ENCODE data around the gene RXRA.
"Not testable (repeated sequence)": the region's sequence is repeated elsewhere in the genome, so short reads cannot be mapped to it uniquely, and the experiment has no call there.

RXRA gene

DNA sequence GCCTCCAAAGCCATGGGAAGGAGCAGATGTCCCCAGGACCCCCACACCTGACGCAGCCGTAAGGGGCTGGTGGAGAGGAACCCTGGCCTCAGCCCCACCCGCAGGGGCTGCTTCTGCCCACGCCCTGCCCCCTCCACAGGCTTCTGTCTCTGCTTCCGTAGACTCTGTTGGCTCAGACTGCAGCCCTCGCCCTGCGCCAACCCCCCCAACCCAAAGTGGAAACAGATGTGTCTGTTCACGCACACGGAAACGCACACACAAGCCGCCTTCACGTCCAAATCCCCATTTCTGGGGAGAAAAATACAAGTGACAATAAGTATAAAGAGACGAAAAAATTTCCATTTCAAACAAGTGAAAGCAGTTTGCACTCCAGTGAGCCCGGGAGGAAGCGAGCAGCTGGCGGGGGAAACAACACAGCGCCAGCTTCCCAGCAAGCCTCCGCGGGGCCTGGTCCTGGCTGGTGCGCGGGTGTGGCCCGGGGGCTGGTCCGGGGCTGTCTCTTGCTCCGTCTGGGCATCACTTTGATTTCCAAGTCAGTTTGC is 32.6 kb upstream of the RXRA start:
- DNase-seq (ENCODE audit: low read depth) = no peak

DNA sequence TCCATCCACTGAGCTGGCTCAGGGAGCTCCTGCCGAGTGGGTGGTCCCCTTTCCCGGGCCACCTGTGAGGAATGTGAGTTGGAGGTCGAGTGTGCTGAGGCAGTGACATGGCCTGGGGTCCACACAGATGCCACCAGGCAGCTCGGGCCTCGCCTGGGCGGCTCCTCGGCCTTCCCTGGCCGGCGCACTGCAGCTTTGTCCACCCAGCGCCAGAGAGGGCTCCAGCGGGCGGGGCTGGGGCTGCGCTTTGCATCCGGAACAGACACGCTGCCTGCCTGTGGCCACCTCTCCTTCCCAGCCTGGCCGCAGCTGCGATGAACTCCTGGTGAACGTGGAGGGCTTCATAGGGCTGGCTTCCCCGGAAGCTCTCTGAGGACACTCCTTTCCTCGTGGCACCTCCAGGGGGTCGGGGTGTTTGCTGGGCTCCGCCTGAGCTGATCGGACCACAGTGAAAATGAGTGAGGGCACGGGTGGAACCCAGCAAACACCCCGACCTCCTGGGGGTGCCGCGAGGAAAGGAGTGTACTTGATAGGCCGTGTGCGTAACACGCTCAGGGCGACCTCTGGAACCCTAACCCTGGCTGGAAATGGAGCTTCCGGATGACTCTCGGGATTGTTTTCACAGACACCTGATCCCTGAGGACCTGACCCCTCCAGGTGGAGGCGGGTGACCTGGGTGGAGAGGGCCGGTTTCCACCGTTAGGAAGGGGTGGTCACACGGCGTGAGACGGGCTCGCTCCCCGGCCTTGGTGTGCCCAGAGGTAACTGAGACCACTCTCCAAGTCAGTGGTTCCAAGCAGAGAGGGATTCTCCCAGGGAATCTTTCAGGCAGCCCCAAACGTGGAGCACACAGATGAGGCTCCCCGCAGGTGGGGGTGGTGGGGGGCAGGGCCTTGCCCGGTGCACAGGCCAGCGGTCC is 31.8 kb upstream of the RXRA start:
- DNase-seq (ENCODE audit: low read depth) = no peak

DNA sequence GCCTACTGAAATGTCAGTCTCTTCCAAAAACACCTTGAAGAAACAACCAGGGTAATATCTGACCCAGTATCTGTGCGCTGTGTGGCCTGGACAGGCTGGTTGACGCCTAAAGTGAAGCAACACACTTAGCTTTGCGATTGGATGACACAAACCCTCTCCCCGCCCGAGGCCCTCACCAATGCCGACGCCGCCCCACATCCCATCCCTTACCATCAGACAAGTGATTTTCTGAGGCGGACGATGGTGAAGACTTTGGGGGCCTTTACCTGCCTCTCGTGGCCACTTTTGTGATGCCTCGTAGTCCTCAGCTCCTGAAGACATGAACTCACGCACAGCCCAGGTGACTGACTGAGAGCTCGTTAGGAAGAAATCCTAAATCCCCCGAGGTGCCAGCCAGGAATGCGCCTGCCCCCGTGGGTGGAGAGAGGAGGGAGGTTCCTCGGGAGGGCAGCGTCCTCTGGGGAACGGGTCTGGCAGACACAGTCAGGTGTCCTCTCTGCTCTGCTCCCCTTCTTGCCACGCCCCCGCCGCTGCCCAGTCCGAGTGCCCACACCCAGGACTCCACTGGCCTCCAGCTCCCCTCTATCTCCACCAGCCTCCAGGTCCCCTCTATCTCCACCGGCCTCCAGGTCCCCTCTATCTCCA is 31.0 kb upstream of the RXRA start:
- DNase-seq (ENCODE audit: low read depth) = no peak

DNA sequence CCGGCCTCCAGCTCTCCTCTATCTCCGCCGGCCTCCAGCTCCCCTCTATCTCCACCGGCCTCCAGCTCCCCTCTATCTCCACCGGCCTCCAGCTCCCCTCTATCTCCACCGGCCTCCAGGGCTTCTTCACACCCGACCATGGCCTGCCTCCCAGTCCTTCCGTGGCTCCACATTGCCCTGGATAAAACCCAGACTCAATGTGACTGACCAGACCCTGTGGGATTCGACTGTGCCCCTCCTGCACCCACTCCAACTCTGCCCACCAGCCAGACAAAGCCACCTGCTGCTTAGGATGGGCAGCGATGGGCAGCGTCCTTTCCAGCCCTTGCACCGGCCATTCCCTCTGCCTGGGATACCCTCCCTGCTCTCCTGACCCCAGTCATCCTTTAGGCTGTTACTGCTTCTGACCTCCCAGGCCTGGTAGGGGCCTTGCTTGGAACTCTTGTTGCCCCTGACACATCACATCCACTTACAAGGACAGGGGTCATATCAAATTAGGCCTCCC is 30.5 kb upstream of the RXRA start:
- DNase-seq (ENCODE audit: low read depth) = no peak

DNA sequence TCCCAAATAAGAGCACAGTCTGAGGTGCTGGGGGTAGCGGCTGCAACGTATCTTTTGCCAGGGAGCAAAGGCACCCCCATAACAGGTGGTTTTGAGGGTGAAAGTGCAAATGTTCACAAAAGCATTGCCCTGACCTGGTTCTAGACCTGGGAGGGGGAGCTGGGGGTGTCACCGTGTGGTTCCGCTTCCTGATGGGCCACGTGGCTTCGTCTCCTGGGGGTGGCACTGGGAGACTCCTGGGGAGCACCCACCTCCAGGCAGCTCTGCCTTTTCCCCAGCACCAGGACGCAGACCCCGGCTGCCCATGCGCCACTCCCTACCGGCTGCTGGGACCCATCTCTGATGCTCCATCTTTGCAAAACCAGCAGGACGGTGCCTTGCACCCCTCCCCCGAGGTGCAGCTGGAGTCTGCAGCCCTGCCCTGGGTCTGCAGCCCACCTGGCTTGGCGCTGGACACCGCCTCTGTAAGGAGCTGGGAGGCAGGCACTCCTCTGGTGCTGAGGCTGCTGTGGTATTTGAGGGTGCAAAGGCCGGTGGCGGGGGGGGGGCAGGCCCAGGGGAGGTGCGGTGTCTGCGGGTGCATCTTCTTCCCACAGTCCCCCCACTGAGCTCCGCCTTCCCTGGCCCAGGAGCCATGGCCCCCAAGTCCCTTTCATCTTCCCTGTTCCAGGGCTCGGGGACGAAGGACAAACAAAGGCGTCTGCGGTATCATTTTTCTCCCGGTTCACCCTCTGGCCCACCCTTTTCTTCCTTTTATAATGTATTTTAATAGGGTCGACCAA is 29.8 kb upstream of the RXRA start:
- DNase-seq (ENCODE audit: low read depth) = no peak

DNA sequence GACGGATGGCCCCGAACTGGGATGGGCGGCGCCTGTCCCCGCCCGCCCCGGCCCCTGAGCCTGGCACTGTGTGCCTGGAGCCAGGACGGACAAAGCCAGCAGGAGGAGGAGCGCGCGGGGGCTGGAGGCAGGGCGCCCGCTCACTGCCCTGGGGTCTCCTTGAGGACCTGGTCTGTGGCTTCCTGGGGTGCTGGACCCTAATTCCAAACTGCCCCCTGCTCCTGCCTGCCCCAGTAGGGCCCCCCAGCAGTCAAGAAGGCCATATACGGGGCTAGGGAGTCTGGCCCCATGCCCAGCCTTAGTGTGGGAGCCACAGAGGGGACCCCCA is 29.2 kb upstream of the RXRA start:
- DNase-seq (ENCODE audit: low read depth) = no peak

DNA sequence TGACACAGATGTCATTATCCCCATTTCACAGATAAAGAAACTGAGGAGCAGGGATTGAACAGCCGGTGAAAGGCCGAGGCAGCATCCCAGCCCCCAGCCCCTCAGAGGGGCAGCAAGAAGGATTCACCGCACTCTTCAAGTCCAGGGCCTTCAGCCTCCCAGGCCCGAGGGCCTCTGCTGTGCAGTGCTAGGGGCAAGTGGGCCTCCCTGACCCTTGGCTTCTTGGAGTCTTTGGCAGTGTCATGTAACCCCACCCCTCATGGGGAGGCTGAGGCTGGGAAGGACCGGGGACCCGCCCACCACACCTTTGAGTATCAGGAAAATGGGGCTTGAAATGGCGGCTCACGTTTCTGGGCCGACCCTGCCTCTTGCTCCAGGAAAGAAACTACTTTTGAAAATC is 28.7 kb upstream of the RXRA start:
- no peak for DNase-seq (ENCODE audit: low read depth)

DNA sequence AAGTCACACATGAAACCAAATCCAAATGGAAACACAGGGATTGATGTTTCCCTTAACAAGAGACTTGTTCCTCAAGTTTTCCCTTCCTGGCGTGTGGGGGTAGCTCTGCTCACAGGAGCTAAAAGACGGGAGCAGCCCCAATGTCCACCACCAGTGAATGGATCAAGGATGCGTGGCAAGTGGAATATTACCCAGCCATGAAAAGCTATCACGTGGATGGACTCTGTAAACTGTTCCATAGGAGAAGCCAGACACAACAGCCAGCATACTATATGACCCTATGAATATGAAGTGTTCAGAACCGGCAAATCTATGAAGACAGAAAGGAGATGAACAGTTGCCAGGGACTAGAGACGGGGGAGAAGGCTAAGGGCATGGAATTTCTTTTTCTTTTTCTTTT is 28.3 kb upstream of the RXRA start:
- no peak for DNase-seq (ENCODE audit: low read depth)

DNA sequence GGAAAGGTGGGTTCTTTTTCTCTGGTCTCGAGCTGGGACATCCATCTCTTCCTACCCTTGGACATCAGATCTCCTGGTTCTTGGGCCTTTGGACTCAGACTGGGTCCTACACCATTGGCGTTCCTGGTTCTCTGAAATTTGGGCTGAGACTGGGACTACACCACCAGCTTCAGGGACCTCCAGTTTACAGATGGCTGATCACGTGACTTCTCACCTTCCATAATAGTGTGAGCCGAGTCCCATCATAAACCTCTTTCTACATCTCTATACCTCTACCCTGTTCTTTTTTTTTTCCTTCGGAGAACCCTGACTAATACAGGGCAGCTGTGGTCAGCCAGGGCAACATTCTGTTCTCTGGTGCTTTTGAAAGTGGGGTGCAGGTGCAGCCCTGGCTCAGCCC is 27.2 kb upstream of the RXRA start:
- DNase-seq (ENCODE audit: low read depth) = no peak

DNA sequence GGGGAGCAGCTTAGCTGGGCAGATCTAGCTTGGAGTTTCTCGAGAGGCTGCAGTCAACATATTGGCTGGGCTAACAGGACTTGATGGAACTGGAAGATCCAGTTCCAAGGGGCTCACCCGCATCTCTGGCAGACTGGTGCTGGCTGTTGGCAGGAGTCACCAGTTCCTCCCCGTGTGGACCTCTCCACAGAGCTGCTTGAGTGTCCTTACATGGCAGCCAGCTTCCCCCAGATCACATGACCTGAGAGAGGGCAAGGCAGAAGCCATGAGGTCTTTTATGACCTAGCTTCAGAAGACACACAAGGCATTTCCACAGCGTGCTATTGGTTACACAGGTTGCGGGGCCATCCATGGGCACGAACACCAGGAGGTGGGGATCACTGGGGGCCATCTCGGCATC is 26.4 kb upstream of the RXRA start:
- DNase-seq (ENCODE audit: low read depth) = no peak

DNA sequence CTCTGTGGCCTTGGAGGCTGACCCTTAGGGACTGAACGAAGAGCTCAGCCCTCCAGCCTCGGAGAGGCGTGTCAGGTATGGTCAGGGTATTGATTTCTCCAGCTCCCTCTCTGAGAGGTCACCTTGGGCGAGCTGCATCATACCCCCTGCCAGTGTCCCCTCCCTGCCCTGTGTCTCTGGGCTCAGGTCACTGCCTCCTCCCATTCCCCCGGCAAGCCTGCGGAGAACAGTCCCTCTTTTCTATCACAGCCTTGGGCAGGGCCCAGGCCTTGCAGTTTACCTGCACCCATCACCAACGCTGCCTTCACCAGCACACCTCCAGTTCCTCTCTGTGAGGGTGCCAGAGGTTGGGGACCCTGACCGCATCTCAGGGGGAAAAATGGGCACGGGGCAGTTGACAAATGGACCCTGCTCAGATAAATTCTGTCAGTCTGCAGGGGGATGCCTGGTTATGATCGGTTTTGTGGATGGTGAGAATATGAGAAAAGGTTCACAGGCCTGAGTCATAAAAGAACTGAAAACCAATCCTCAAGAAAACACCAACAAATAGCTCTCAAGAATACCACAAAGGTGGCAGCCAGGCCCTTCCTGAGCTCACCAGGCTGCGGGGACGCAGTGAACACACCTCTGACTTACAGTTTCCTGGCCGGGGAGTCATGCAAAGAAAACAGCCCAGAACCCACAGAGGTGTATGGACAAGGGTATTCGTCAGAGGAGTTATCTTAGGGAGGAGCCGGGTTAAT is 24.7 kb upstream of the RXRA start:
- DNase-seq (ENCODE audit: low read depth) = peak; percentile 47

DNA sequence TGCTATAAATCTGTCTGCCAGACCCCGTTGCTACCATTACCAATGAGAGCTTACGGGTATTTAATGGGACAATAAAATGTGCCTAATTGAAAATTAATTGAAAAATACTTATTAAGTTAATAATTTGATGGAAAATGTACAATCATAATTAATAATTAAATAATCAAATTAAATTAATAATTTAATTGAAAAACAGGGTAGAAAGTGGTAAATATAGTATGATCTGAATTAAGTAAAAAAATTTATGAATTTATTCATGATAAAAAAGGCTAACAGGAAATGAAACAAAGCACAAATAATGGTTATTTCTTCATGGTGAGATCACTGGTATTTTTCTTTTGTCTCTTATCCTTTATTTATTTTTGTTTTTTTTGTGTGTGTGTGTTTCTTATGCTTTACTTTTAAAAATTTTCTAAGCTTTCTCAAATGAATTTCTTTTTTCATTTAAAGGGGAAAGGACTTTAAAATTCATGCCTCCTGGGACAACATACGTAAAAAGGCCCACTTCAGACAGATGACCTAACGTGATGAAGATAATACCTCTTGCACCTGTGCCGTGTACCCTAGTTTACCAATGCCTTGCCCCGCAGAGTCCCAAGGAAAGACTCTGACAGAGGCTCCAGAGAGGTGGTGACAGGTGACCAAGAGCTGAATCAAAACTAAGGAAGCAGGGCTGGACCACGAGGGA is 24.0 kb upstream of the RXRA start:
- no peak for DNase-seq (ENCODE audit: low read depth)

DNA sequence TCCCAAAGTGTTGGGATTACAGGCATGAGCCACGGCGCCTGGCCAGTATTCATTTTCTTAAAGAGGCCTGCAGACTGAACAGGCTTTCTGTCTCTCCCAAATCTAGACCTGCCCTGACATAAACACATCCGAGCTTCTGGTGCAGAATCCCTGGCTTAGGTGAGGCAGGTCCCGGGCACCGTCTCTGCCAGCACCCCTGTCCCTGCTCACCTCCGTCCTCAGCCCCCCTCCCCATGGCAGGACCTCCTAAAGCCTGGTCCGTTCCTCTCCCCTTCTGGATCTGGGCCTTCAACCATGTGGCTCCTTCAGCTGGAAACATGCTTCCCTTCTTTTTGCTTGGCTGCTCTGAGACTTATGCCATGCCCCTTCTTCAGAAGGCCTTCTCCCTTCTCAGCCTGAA is 22.7 kb upstream of the RXRA start:
- DNase-seq (ENCODE audit: low read depth) = no peak

DNA sequence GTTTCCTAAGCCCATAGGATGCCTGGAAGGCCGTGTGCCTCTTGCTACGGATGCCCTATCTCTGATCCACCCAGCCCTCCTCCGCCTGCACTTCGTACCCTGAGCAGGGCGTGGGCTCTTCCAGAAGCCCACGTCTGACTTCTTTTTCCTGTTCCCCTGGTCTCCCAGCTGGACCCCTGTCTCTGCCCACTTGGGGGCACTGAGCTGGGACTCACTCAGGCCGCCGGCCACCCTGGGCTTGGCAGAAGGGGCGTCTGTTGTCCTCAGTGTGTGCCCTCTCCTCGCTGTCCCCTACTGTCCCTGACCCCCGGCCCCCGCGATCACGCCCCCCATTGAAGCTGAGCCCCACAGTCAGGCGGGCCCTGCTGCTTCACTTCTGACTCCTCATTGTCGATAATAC is 22.0 kb upstream of the RXRA start:
- DNase-seq (ENCODE audit: low read depth) = no peak

DNA sequence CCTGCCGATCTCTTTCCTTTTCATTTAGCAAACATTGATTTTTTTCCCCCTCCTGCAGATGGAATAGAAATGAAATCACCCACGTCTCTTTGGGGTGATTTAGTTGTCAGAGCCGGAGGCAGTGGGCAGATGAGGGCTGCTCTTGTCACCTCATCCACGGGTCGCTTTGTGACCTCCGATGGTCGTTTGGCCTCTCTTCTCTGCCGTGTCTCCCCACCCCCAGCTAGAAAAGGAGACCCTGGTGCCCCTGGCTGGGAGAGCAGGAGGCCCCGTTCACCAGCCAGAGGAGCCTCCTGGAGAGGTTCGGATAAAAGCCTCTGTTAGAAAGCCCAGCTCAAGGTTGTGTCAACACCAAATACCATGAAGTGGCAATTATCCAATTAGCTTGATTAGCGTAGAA is 21.6 kb upstream of the RXRA start:
- DNase-seq (ENCODE audit: low read depth) = no peak

DNA sequence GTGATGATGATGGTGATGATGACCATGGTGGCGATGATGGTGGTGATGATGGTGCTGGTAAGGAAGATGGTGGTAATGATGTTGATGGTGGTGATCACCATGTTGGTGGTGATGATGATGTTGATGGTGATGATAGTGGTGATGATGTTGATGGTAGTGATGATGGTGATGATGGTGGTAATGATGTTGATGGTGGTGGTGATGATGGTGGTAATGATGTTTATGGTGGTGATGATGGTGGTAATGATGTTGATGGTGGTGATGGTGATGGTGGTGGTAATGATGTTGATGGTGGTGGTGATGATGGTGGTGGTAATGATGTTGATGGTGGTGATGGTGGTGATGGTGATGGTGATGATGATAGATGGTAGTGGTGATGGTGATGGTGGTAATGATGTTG is 20.7 kb upstream of the RXRA start:
- DNase-seq (ENCODE audit: low read depth) = no peak

DNA sequence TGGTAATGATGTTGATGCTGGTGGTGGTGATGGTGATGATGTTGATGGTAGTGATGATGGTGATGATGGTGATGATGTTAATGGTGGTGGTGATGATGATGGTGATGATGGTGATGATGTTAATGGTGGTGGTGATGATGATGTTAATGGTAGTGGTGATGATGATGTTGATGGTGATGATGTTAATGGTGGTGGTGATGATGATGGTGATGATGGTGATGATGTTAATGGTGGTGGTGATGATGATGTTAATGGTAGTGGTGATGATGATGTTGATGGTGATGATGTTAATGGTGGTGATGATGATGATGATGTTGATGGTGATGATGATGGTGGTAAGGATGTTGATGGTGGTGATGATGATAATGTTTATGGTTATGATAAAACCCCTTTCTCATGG is 20.2 kb upstream of the RXRA start:
- not testable (repeated sequence) for DNase-seq (ENCODE audit: low read depth)

DNA sequence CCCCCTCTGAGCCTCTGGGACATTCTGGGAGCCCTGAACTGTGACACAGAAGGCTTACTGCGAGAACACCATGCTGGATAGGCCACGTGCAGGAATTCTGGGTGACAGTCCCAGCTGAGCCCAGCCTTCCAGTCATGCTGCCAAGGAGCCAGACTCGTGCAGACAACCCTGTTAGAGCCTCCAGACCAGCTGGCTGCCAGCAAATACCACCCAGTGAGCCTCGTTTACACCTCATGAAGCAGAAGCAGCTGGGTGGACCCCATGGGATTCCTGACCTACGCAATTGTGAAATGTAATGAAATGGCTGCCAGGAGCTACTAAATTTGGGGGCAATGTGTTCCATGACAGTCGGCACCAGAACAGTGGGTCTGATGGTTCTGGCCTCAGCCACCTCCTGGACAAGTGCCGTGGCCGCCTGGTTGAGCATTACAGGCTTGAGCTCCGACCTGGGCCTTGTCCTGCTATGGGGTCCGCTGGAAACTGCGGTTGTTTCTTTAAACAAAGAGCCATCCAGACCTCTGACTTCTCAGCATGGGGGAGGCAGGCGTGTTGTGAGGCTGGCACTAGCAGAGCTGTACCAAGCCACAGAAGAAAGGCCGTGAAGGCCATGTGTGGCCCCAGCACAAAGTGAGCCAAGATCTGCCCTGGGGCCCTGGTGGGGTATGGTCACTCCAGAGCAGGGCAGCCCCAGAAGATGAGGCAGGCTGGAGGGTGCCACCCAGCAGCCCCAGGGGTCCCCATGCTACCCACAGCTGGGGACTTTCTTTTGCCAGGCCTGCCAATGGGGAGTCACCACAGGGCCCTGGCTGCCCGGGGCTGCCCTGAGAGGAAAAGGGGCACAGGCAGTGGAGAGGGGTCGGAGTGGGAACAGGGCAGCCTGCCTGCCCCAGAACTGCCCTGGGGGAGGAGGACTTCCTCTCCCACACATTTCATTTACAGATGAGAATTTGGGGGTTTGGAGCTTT is 19.3 kb upstream of the RXRA start:
- DNase-seq (ENCODE audit: low read depth) = no peak

DNA sequence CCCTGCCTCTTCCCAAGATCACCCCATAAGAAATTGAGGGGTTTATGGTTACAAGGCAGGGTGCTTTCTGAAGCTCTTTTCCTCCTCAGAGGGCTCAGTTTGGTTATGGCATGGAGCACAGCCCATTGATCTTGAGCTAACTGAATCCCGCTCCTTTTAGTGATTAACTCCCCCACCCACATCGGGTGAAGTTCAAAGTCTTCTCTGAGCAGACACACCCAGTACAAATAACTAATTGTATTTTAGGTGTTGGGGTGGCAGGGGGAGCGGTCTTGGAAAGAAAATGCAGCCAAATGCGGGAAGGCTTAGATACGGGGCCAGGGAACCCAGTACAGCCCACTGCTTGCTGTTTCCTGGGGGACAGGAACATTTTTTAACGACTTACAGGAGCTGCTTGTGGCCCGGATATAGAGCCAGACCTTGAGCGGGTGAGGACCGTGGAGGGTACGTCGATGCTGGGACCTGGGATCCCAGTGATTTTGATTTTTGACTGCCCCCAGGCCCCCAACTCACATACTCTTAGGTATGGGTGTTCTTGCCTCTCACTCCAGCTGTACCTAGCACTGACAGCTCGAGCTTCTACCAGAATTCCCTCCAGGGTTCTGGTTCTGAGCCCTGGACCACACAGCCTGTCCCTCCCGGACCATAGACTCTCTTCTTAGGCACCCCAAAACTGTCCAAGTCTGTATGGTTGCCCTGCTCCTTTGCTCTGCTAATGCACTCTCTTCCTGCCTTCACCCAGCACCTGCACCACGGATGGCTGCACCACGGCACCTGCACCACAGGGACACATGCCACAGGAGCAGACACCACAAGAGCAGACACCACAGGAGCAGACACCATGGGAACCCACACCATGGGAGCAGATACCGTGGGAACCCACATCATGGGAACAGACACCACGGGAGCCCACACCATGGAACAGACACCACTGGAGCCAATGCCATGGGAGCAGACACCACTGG is 18.3 kb upstream of the RXRA start:
- DNase-seq (ENCODE audit: low read depth) = no peak
